Fibroblast of lung (primary cell): ENCODE measurements around the gene SLC35E4. TPM values are rescaled to one million over a fixed set of nuclear protein-coding genes. Genes with fewer than 3 reads are reported as not detected.

Experiments used
- DNase-seq, 2 donors: peaks; one replicate each; pipeline versions ENCODE4 v3.0.0 to v3.0.0-alpha.2; 2010; ENCODE audit warnings: low read depth in 2 of 2
- H2AFZ ChIP-seq: 2 replicates; pipeline ENCODE4 v1.5.1; 2012; ENCODE audit warnings: low read length, control low read depth, inconsistent platforms
- H3K27ac ChIP-seq: 2 replicates; pipeline ENCODE4 v1.5.1; 2011; ENCODE audit warnings: low read length, control low read depth; ENCODE audit not compliant: insufficient read depth
- H3K27me3 ChIP-seq: 2 replicates; pipeline ENCODE4 v1.5.1; 2011; ENCODE audit warnings: mild to moderate bottlenecking, low read length; ENCODE audit not compliant: control insufficient read depth, insufficient read depth
- H3K36me3 ChIP-seq: 2 replicates; pipeline ENCODE4 v1.5.1; 2011; ENCODE audit warnings: low read length; ENCODE audit not compliant: control insufficient read depth, insufficient read depth
- H3K4me1 ChIP-seq: 2 replicates; pipeline ENCODE4 v1.5.1; 2011; ENCODE audit warnings: low read length; ENCODE audit not compliant: control insufficient read depth, insufficient read depth; ENCODE audit errors: extremely low read depth
- H3K4me2 ChIP-seq: 2 replicates; pipeline ENCODE4 v1.5.1; 2011; ENCODE audit warnings: low read length, control low read depth; ENCODE audit not compliant: insufficient read depth; ENCODE audit errors: extremely low read depth
- H3K4me3 ChIP-seq, 4 experiments: fragments of 200-600 bp in 1 of 4; sonication (generic) in 1 of 4; replicated peaks in 1 of 4; 2 replicates each; pipeline ENCODE4 v1.5.1; 2011 to 2016; ENCODE audit warnings: low read length in 4 of 4, low read depth in 3 of 4, mild to moderate bottlenecking in 3 of 4, control low read depth in 2 of 4, inconsistent platforms in 1 of 4, mixed read lengths in 1 of 4; ENCODE audit not compliant: insufficient read depth in 1 of 4; ENCODE audit errors: control extremely low read depth in 1 of 4
- H3K79me2 ChIP-seq: 2 replicates; pipeline ENCODE4 v1.5.1; 2012; ENCODE audit warnings: mild to moderate bottlenecking, low read length, inconsistent platforms; ENCODE audit not compliant: control insufficient read depth, insufficient read depth
- H3K9ac ChIP-seq: 2 replicates; pipeline ENCODE4 v1.5.1; 2011; ENCODE audit warnings: mild to moderate bottlenecking, low read length, control low read depth; ENCODE audit not compliant: insufficient read depth
- H3K9me3 ChIP-seq: 2 replicates; pipeline ENCODE4 v1.5.1; 2012; ENCODE audit warnings: low read depth, low read length; ENCODE audit not compliant: control insufficient read depth, insufficient read depth
- H4K20me1 ChIP-seq: 2 replicates; pipeline ENCODE4 v1.5.1; 2011; ENCODE audit warnings: low read length; ENCODE audit not compliant: control insufficient read depth, insufficient read depth; ENCODE audit errors: extremely low read depth
- CTCF ChIP-seq, 2 donors: IDR thresholded peaks in 1 of 2; conservative IDR thresholded peaks in 1 of 2; 1 replicate in 1 of 2; 2 replicates in 1 of 2; pipeline ENCODE4 v1.5.1; 2011 to 2012; ENCODE audit warnings: low read length in 2 of 2, control low read depth in 1 of 2, inconsistent platforms in 1 of 2, low read depth in 1 of 2, mild to moderate bottlenecking in 1 of 2
- EZH2 ChIP-seq: IDR thresholded peaks from 2 replicates; pipeline ENCODE4 v1.5.1; 2012; ENCODE audit warnings: low read length, control low read depth, mild to moderate bottlenecking; ENCODE audit errors: missing control alignments
- polyA plus RNA-seq, 2 donors: library from polyadenylated mRNA; depleted of rRNA in 1 of 2; stranded (reverse) in 1 of 2; unstranded in 1 of 2; fragments of >200 nt; gene quantifications; 2 replicates each; pipeline ENCODE4 v1.2.1, GENCODE V29; 2011 to 2012; ENCODE audit warnings: missing spikeins in 1 of 2
- total RNA-seq: library from RNA; depleted of rRNA; stranded (reverse); fragments of >200 nt; gene quantifications from 2 replicates; pipeline ENCODE4 v1.2.1, GENCODE V29; 2014

The SLC35E4 gene
- total and polyA plus RNA-seq, 2 donors (not counting 1 experiment from before 2014, with no cell fraction given) = 2.0 to 10.1 TPM

- DNase-seq = no peak
- Histone ChIP-seq H3K4me2 (no peak overlapping the region), H3K79me2 (no peaks in the 10 kb centered on the region), H3K9ac (no peak overlapping the region), H3K4me3 (no peak overlapping the region), H2AFZ (no peak overlapping the region), H3K27me3 (no peaks in the 10 kb centered on the region), H3K9me3 (no peaks in the 10 kb centered on the region), H4K20me1 (no peaks in the 10 kb centered on the region), H3K27ac (no peak overlapping the region), H3K4me1 (peaks cover 2% of the 10 kb centered on the region), H3K36me3 (no peaks in the 10 kb centered on the region)
- TF ChIP-seq CTCF (conservative IDR thresholded peaks at IDR 0.05 in 1 of 2, IDR thresholded peaks at IDR 0.05 in 1 of 2; ENCODE audit: low read depth in 1 of 2, low read length in 2 of 2) (no peak), EZH2 (no peak)
Measured at GRCh38 chr22:30654361-30654760, 18.8 kb downstream of the SLC35E4 start.

- Histone ChIP-seq H3K27me3 (no peaks in the 10 kb centered on the region), H3K9ac (no peak overlapping the region), H3K4me2 (no peak overlapping the region), H3K36me3 (no peaks in the 10 kb centered on the region), H3K27ac (no peak overlapping the region), H3K4me3 (no peak overlapping the region), H3K4me1 (no peaks in the 10 kb centered on the region), H2AFZ (no peak overlapping the region), H4K20me1 (no peaks in the 10 kb centered on the region), H3K79me2 (no peaks in the 10 kb centered on the region), H3K9me3 (no peaks in the 10 kb centered on the region)
- DNase-seq = no peak
- no peak for TF ChIP-seq EZH2
- TF ChIP-seq CTCF (conservative IDR thresholded peaks at IDR 0.05 in 1 of 2, IDR thresholded peaks at IDR 0.05 in 1 of 2; ENCODE audit: low read depth in 1 of 2, low read length in 2 of 2) = no peak
Measured at GRCh38 chr22:30655532-30655931, 20.0 kb downstream of the SLC35E4 start.

GRCh38 chr22:30662040-30662439 is 26.5 kb downstream of the SLC35E4 start:
- H3K4me3 ChIP-seq = no peak overlapping the region
- no peak overlapping the region for H3K4me2 ChIP-seq
- H4K20me1 ChIP-seq = no peaks in the 10 kb centered on the region
- H3K9ac ChIP-seq = no peak overlapping the region
- no peak overlapping the region for H3K27ac ChIP-seq
- TF ChIP-seq EZH2 (no peak), CTCF (conservative IDR thresholded peaks at IDR 0.05 in 1 of 2, IDR thresholded peaks at IDR 0.05 in 1 of 2; ENCODE audit: low read depth in 1 of 2, low read length in 2 of 2) (no peak)
- DNase-seq = no peak
- no peaks in the 10 kb centered on the region for H3K27me3 ChIP-seq
- peaks cover 2% of the 10 kb centered on the region for H3K36me3 ChIP-seq
- no peaks in the 10 kb centered on the region for H3K79me2 ChIP-seq
- H3K9me3 ChIP-seq = no peaks in the 10 kb centered on the region
- peaks cover 2% of the 10 kb centered on the region for H3K4me1 ChIP-seq
- no peak overlapping the region for H2AFZ ChIP-seq
